Measurements from ENCODE around the gene TREH.

The TREH gene

DNA sequence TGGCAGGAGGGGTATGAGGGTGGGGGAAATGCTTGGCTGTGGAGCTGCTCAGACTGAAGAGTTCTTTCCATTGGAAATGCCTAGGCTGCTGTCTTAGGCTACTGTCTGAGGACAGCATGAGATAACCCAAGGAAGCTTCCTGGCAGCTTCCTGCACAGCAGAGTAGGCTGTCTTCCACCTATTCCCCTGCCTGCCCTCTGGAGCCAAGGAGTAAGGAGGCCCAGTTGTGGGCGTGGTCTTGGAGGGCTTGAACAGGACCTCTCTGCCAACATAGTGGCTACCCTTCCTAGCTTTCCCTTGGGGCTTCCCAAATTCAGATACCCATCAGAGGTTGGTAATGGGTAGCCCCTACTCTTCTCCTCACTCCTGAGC is 46.1 kb downstream of the TREH start:
- no peak for DNase-seq (ENCODE audit: low read depth, low spot score)
- Histone ChIP-seq H3K9me3 (ENCODE audit: low read depth, low read length) (no peaks in the 10 kb centered on the region), H3K4me3 (no peak overlapping the region), H3K36me3 (ENCODE audit: insufficient read depth, low read length) (no peaks in the 10 kb centered on the region), H3K27ac (no peak overlapping the region), H3K9ac (ENCODE audit: insufficient read length) (no peak overlapping the region)
- TF ChIP-seq FOXP2 (optimal IDR thresholded peaks at IDR 0.05; ENCODE audit: control extremely low read depth, extremely low read length, insufficient read depth) (no peak), POLR2AphosphoS5 (IDR thresholded peaks at IDR 0.05; ENCODE audit: borderline replicate concordance, low read depth, low read length) (no peak), EZH2 (IDR thresholded peaks at IDR 0.05) (no peak)

GRCh38 chr11:118632577-118633318 is 46.7 kb downstream of the TREH start:
- Histone ChIP-seq H3K36me3 (ENCODE audit: insufficient read depth, low read length) (peaks cover 2% of the 10 kb centered on the region; the same call in 1 of the 2 replicates), H3K4me3 (no peak overlapping the region), H3K9ac (ENCODE audit: insufficient read length) (no peak overlapping the region), H3K9me3 (ENCODE audit: low read depth, low read length) (no peaks in the 10 kb centered on the region), H3K27ac (no peak overlapping the region)
- no peak for DNase-seq (ENCODE audit: low read depth, low spot score)
- TF ChIP-seq EZH2 (IDR thresholded peaks at IDR 0.05), result no peak

DNA sequence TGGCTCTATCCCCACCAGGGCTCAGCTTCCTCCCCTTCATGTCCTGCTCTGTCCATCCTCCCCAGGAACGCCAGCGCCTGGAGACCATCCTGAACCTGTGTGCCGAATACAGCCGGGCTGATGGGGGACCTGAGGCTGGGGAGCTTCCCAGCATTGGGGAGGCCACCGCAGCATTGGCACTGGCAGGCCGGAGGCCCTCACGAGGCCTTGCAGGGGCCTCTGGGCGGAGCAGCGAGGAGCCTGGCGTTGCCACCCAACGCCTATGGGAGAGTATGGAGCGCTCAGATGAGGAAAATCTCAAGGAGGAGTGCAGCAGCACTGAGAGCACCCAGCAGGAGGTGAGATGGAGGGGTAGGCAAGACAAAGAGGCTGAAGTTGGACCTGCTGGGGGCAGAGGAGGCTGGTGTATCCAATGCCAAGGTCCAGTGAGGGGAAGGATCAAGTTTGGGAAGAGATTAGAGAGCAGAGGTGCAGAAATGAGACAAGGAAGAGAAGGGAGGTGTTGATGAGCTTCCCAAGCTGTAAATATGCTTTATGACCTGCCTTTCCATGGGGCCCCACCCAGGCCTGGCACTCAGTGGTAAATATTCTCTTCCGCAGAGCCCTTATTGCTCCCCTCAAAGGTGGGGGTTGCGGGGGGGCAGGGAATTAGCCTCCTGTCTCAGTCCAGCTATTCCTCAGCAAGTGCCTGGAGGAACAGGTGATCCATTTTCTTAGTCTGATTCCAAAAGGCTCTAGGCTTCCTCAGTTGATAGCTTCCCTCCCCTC is 48.1 kb downstream of the TREH start:
- DNase-seq (ENCODE audit: low read depth, low spot score), result no peak
- Histone ChIP-seq H3K36me3 (ENCODE audit: insufficient read depth, low read length) (peaks cover 11% of the 10 kb centered on the region; the same call in 1 of the 2 replicates), H3K27ac (no peak overlapping the region), H3K4me3 (no peak overlapping the region), H3K9ac (ENCODE audit: insufficient read length) (no peak overlapping the region), H3K9me3 (ENCODE audit: low read depth, low read length) (no peaks in the 10 kb centered on the region)
- no peak for TF ChIP-seq EZH2 (IDR thresholded peaks at IDR 0.05)
- no peak for TF ChIP-seq FOXP2 (optimal IDR thresholded peaks at IDR 0.05; ENCODE audit: control extremely low read depth, extremely low read length, insufficient read depth)
- no peak for TF ChIP-seq POLR2AphosphoS5 (IDR thresholded peaks at IDR 0.05; ENCODE audit: borderline replicate concordance, low read depth, low read length)

DNA sequence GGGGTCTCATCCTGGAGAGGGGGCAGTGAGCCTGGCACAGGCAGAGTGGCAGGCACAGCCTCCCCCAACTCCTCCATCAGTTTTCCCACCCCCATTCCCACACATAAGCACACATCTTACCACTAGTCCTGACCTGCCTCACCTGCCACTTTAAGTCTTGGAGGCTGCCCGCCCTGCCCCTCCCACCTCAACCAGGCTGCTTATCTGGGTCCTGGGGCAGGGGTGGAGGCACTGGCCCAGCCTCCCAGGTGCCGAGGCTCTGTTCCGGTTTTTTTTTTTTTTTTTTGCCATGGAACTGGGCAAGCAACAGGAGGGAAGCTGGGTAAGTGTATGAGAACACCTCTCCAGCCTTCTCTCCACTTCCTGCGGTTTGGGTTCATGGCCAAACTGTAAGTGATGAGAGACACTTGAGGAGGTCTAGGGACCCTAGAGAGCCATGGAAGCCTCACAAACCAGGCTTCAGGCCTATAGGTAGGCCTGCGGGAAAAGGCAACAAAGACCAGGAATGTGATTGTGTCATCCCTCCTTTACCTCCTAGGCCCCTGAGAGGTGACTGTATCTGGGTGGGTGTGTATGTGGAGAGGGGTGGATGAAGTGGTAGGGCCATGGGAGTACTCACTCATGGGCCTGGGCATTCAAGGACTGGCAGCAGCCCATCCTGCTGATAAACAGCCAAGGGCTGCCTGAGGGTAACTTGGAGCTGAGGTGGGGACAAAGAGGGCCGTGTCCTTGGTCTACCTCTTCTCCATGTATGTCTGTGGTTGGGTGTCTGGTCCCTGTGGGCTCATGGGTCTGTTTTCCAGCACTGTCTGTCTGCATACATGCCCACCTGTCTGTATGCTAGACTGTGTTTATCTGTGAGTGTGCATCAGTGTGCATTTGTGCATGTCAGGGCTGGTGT is 49.4 kb downstream of the TREH start:
- H3K9ac ChIP-seq (ENCODE audit: insufficient read length), result no peak overlapping the region
- peaks cover 18% of the 10 kb centered on the region; the same call in 1 of the 2 replicates for H3K36me3 ChIP-seq (ENCODE audit: insufficient read depth, low read length)
- TF ChIP-seq FOXP2 (optimal IDR thresholded peaks at IDR 0.05; ENCODE audit: control extremely low read depth, extremely low read length, insufficient read depth), result no peak
- no peak for TF ChIP-seq POLR2AphosphoS5 (IDR thresholded peaks at IDR 0.05; ENCODE audit: borderline replicate concordance, low read depth, low read length)
- no peak for TF ChIP-seq EZH2 (IDR thresholded peaks at IDR 0.05)
- no peak overlapping the region for H3K4me3 ChIP-seq
- H3K9me3 ChIP-seq (ENCODE audit: low read depth, low read length), result no peaks in the 10 kb centered on the region
- no peak overlapping the region for H3K27ac ChIP-seq
- DNase-seq (ENCODE audit: low read depth, low spot score), result no peak

- TF ChIP-seq POLR2AphosphoS5 (IDR thresholded peaks at IDR 0.05; ENCODE audit: borderline replicate concordance, low read depth, low read length), result no peak
- TF ChIP-seq FOXP2 (optimal IDR thresholded peaks at IDR 0.05; ENCODE audit: control extremely low read depth, extremely low read length, insufficient read depth), result no peak
- no peak for TF ChIP-seq EZH2 (IDR thresholded peaks at IDR 0.05)
- Histone ChIP-seq H3K9me3 (ENCODE audit: low read depth, low read length) (no peaks in the 10 kb centered on the region), H3K4me3 (no peak overlapping the region), H3K9ac (ENCODE audit: insufficient read length) (no peak overlapping the region), H3K27ac (no peak overlapping the region), H3K36me3 (ENCODE audit: insufficient read depth, low read length) (peaks cover 18% of the 10 kb centered on the region; the same call in 1 of the 2 replicates)
- DNase-seq (ENCODE audit: low read depth, low spot score), result no peak
Measured at GRCh38 chr11:118628861-118629549, 50.4 kb downstream of the TREH start.

- Histone ChIP-seq H3K9ac (ENCODE audit: insufficient read length) (no peak overlapping the region), H3K9me3 (ENCODE audit: low read depth, low read length) (no peaks in the 10 kb centered on the region), H3K27ac (no peak overlapping the region), H3K36me3 (ENCODE audit: insufficient read depth, low read length) (peaks cover 18% of the 10 kb centered on the region; the same call in 1 of the 2 replicates), H3K4me3 (no peak overlapping the region)
- TF ChIP-seq POLR2AphosphoS5 (IDR thresholded peaks at IDR 0.05; ENCODE audit: borderline replicate concordance, low read depth, low read length), result no peak
- TF ChIP-seq FOXP2 (optimal IDR thresholded peaks at IDR 0.05; ENCODE audit: control extremely low read depth, extremely low read length, insufficient read depth), result no peak
- no peak for TF ChIP-seq EZH2 (IDR thresholded peaks at IDR 0.05)
- DNase-seq (ENCODE audit: low read depth, low spot score), result no peak
Measured at GRCh38 chr11:118628432-118628831, 51.0 kb downstream of the TREH start.

DNA sequence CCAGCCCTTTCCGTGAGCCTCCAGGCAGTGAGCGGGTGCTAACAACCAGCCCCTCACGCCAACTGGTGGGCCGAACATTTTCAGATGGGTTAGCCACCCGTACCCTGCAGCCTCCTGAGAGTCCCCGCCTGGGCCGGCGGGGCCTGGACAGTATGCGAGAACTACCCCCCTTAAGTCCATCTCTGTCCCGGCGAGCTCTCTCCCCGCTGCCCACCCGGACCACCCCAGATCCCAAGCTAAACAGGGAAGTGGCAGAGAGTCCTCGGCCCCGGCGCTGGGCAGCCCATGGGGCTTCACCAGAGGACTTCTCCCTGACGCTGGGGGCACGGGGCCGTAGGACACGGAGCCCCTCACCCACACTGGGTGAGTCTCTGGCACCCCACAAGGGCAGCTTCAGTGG is 51.4 kb downstream of the TREH start:
- Histone ChIP-seq H3K36me3 (ENCODE audit: insufficient read depth, low read length) (peaks cover 18% of the 10 kb centered on the region; the same call in 1 of the 2 replicates), H3K4me3 (no peak overlapping the region), H3K9ac (ENCODE audit: insufficient read length) (no peak overlapping the region), H3K27ac (no peak overlapping the region), H3K9me3 (ENCODE audit: low read depth, low read length) (no peaks in the 10 kb centered on the region)
- TF ChIP-seq EZH2 (IDR thresholded peaks at IDR 0.05) (no peak), POLR2AphosphoS5 (IDR thresholded peaks at IDR 0.05; ENCODE audit: borderline replicate concordance, low read depth, low read length) (no peak), FOXP2 (optimal IDR thresholded peaks at IDR 0.05; ENCODE audit: control extremely low read depth, extremely low read length, insufficient read depth) (no peak)
- no peak for DNase-seq (ENCODE audit: low read depth, low spot score)

Measured in SK-N-MC (cell line).